DND-41 (cell line): ENCODE results near the gene TRIAP1.

Experiments used
- ATAC-seq: fragments of 200-7000 bp; cut with Tn5 transposase; 3 replicates; pipeline ENCODE4 v1.9.1; 2021; ENCODE audit warnings: low read depth; ENCODE audit not compliant: insufficient read depth
- DNase-seq: peaks from one replicate; pipeline ENCODE4 v3.0.0-alpha.2; 2020
- H2AFZ ChIP-seq: 2 replicates; pipeline ENCODE4 v1.6.0; 2012; ENCODE audit warnings: low read depth, low read length
- H3K27ac ChIP-seq: 2 replicates; pipeline ENCODE4 v1.5.1; 2012; ENCODE audit warnings: low read length, inconsistent platforms
- H3K27me3 ChIP-seq: fragments of 200-600 bp; sonication (generic); 2 replicates; pipeline ENCODE4 v1.6.0; 2012; ENCODE audit warnings: low read length, mild to moderate bottlenecking, inconsistent platforms; ENCODE audit not compliant: insufficient read depth, poor library complexity
- H3K36me3 ChIP-seq: 2 replicates; pipeline ENCODE4 v1.5.1; 2012; ENCODE audit warnings: low read length, inconsistent platforms; ENCODE audit not compliant: insufficient read depth
- H3K4me1 ChIP-seq: 2 replicates; pipeline ENCODE4 v1.5.1; 2012; ENCODE audit warnings: mild to moderate bottlenecking, low read length; ENCODE audit not compliant: insufficient read depth
- H3K4me2 ChIP-seq: 2 replicates; pipeline ENCODE4 v1.6.0; 2012; ENCODE audit warnings: mild to moderate bottlenecking, moderate library complexity, low read length, inconsistent platforms; ENCODE audit not compliant: insufficient read depth
- H3K4me3 ChIP-seq, 2 experiments: fragments of 200-600 bp in 1 of 2; shearing (Covaris generic) in 1 of 2; 2 replicates each; pipeline ENCODE4 v1.5.1; 2012 to 2016; ENCODE audit warnings: inconsistent platforms in 2 of 2, low read length in 2 of 2, mild to moderate bottlenecking in 2 of 2, low read depth in 1 of 2, moderate library complexity in 1 of 2
- H3K79me2 ChIP-seq: 2 replicates; pipeline ENCODE4 v1.6.0; 2012; ENCODE audit warnings: low read length, inconsistent platforms; ENCODE audit not compliant: insufficient read depth
- H3K9ac ChIP-seq: 2 replicates; pipeline ENCODE4 v1.6.0; 2012; ENCODE audit warnings: low read depth, mild to moderate bottlenecking, inconsistent platforms, low read length, moderate library complexity
- H3K9me3 ChIP-seq: 2 replicates; pipeline ENCODE4 v1.5.1; 2012; ENCODE audit warnings: low read length, moderate library complexity, mild to moderate bottlenecking, inconsistent platforms; ENCODE audit not compliant: insufficient read depth, severe bottlenecking
- H4K20me1 ChIP-seq: 2 replicates; pipeline ENCODE4 v1.6.0; 2012; ENCODE audit warnings: low read length; ENCODE audit not compliant: insufficient read depth
- EZH2 ChIP-seq: IDR thresholded peaks from 3 replicates; pipeline ENCODE4 v1.6.1; 2012; ENCODE audit warnings: borderline replicate concordance, low read depth, mild to moderate bottlenecking, moderate library complexity, low read length, inconsistent platforms; ENCODE audit not compliant: severe bottlenecking
- TF ChIP-seq, protein P1 (sequence below): IDR thresholded peaks from 2 replicates; pipeline ENCODE4 v1.5.1; 2012; ENCODE audit warnings: borderline replicate concordance, low read length, moderate library complexity, mild to moderate bottlenecking; ENCODE audit not compliant: poor library complexity, severe bottlenecking; ENCODE audit errors: extremely low read depth

TRIAP1 gene

GRCh38 chr12:120402217-120402616, 44.0 kb downstream of the TRIAP1 start:
- no peak overlapping the region; the same call in 1 of the 2 replicates for H2AFZ ChIP-seq

GRCh38 chr12:120399531-120399930, 46.7 kb downstream of the TRIAP1 start:
- H3K9me3 ChIP-seq = no peaks in the 10 kb centered on the region
- H3K4me2 ChIP-seq = no peak overlapping the region
- H3K27me3 ChIP-seq = no peaks in the 10 kb centered on the region
- H3K27ac ChIP-seq = no peak overlapping the region
- H3K9ac ChIP-seq = no peak overlapping the region
- H3K4me3 ChIP-seq = no peak overlapping the region
- DNase-seq = no peak
- TF ChIP-seq, protein P1, sequence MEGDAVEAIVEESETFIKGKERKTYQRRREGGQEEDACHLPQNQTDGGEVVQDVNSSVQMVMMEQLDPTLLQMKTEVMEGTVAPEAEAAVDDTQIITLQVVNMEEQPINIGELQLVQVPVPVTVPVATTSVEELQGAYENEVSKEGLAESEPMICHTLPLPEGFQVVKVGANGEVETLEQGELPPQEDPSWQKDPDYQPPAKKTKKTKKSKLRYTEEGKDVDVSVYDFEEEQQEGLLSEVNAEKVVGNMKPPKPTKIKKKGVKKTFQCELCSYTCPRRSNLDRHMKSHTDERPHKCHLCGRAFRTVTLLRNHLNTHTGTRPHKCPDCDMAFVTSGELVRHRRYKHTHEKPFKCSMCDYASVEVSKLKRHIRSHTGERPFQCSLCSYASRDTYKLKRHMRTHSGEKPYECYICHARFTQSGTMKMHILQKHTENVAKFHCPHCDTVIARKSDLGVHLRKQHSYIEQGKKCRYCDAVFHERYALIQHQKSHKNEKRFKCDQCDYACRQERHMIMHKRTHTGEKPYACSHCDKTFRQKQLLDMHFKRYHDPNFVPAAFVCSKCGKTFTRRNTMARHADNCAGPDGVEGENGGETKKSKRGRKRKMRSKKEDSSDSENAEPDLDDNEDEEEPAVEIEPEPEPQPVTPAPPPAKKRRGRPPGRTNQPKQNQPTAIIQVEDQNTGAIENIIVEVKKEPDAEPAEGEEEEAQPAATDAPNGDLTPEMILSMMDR = no peak
- TF ChIP-seq EZH2 = no peak
- no peaks in the 10 kb centered on the region for H3K4me1 ChIP-seq
- no peaks in the 10 kb centered on the region for H3K79me2 ChIP-seq
- H2AFZ ChIP-seq = no peak overlapping the region
- no peak for ATAC-seq
- no peaks in the 10 kb centered on the region for H3K36me3 ChIP-seq
- H4K20me1 ChIP-seq = no peaks in the 10 kb centered on the region

More at GRCh38 chr12:120402217-120402616, 44.0 kb downstream of the TRIAP1 start:
- H3K27me3 ChIP-seq = no peaks in the 10 kb centered on the region
- H4K20me1 ChIP-seq = no peaks in the 10 kb centered on the region
- ATAC-seq = no peak
- H3K9ac ChIP-seq = no peak overlapping the region
- H3K27ac ChIP-seq = no peak overlapping the region
- H3K4me3 ChIP-seq = no peak overlapping the region
- H3K36me3 ChIP-seq = no peaks in the 10 kb centered on the region
- no peaks in the 10 kb centered on the region for H3K9me3 ChIP-seq
- TF ChIP-seq, protein P1 = no peak
- TF ChIP-seq EZH2 = no peak
- no peaks in the 10 kb centered on the region for H3K79me2 ChIP-seq
- H3K4me1 ChIP-seq = no peaks in the 10 kb centered on the region
- no peak overlapping the region for H3K4me2 ChIP-seq
- DNase-seq = no peak

DNA sequence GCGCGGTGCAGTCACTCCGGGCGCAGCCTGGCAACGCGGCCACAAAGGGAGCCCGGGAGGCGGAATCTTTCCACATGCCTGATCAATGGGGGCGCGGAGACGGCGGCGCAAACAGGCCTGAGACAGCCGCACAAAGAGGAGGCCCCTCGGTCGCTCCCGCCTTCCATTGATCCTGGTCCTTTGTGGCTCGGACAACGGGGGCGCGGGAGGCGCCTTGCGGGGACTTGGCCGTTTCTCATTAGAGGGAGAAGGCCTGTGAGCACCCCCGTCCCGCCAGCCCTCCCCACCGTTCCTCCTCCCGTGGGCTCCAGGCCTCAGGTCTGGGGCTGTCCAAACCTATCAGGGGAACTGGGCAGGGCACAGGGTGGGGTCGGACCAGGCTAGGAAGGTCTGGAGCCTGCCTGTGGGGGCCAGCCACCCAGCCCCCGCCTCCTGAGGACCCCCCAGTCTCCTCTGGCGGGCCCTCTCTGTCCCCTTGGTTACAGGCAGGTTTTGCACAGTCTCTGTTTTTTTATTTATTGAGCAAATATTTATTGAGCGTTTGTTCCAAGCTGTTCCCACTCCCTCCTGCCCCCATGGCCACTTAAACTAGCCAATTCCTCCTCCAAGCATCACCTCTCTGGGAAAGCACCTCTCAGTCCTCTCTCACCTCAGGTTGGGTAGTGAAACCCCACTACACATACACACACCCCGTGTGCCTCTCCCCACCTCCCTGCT, 48.2 kb downstream of the TRIAP1 start:
- no peaks in the 10 kb centered on the region for H3K9me3 ChIP-seq
- TF ChIP-seq, protein P1 = no peak
- TF ChIP-seq EZH2 = no peak
- no peak overlapping the region for H3K9ac ChIP-seq
- H3K4me3 ChIP-seq = no peak overlapping the region
- H4K20me1 ChIP-seq = no peaks in the 10 kb centered on the region
- no peak overlapping the region; the same call in 1 of the 2 replicates for H2AFZ ChIP-seq
- H3K27me3 ChIP-seq = no peaks in the 10 kb centered on the region
- ATAC-seq = no peak
- H3K27ac ChIP-seq = no peak overlapping the region
- no peak for DNase-seq
- H3K4me2 ChIP-seq = no peak overlapping the region
- H3K36me3 ChIP-seq = no peaks in the 10 kb centered on the region
- no peaks in the 10 kb centered on the region for H3K79me2 ChIP-seq
- no peaks in the 10 kb centered on the region for H3K4me1 ChIP-seq
